Stimulated activated memory B cell treated with anti-CD40 and anti-IgM and Interleukin-4, amounts not matched to agents 10 μg/mL and 1 μg/mL and 100 μg/mL, for 72 hours (primary cell): ENCODE measurements around the gene CELF2.
"Not testable (repeated sequence)": the region's sequence is repeated elsewhere in the genome, so short reads cannot be mapped to it uniquely, and the experiment has no call there.

Source experiments
- ATAC-seq: fragments of 150-1000 bp; cut with Tn5 transposase; 2 replicates; pipeline ENCODE4 v1.10.0; 2021
- H3K27ac Mint-ChIP-seq: one replicate; pipeline ENCODE4 v1.8.0; 2022; ENCODE audit warnings: mild to moderate bottlenecking, mixed read lengths
- H3K27me3 Mint-ChIP-seq: one replicate; pipeline ENCODE4 v1.8.0; 2022; ENCODE audit warnings: mixed read lengths
- H3K36me3 Mint-ChIP-seq: one replicate; pipeline ENCODE4 v1.8.0; 2022; ENCODE audit warnings: mixed read lengths
- H3K4me1 Mint-ChIP-seq: one replicate; pipeline ENCODE4 v1.8.0; 2022; ENCODE audit warnings: mixed read lengths
- H3K4me3 Mint-ChIP-seq: one replicate; pipeline ENCODE4 v1.8.0; 2022; ENCODE audit warnings: mild to moderate bottlenecking, moderate library complexity, mixed read lengths
- H3K9me3 Mint-ChIP-seq: one replicate; pipeline ENCODE4 v1.8.0; 2022; ENCODE audit warnings: mixed read lengths

Gene CELF2

GRCh38 chr10:10994360-10994759 is 23.3 kb upstream of the CELF2 start:
- no peak for ATAC-seq
- peaks cover 31% of the 10 kb centered on the region for H3K27me3 Mint-ChIP-seq
- H3K36me3 Mint-ChIP-seq: peaks cover 5% of the 10 kb centered on the region
- H3K27ac Mint-ChIP-seq: no peak overlapping the region
- peaks cover 4% of the 10 kb centered on the region for H3K9me3 Mint-ChIP-seq
- H3K4me3 Mint-ChIP-seq: no peak overlapping the region
- no peaks in the 10 kb centered on the region for H3K4me1 Mint-ChIP-seq

- no peak for ATAC-seq
- Mint-ChIP-seq H3K4me3 (no peak overlapping the region), H3K36me3 (peaks cover 5% of the 10 kb centered on the region), H3K9me3 (peaks cover 4% of the 10 kb centered on the region), H3K27ac (no peak overlapping the region), H3K27me3 (peaks cover 32% of the 10 kb centered on the region), H3K4me1 (no peaks in the 10 kb centered on the region)
These were observed 22.6 kb upstream of the CELF2 start for GRCh38 chr10:10995120-10995519.

- no peak overlapping the region for H3K4me3 Mint-ChIP-seq
- H3K27me3 Mint-ChIP-seq: peaks cover 44% of the 10 kb centered on the region
- no peak overlapping the region for H3K27ac Mint-ChIP-seq
- H3K9me3 Mint-ChIP-seq: peaks cover 4% of the 10 kb centered on the region
- peaks cover 5% of the 10 kb centered on the region for H3K36me3 Mint-ChIP-seq
- ATAC-seq: no peak
- no peaks in the 10 kb centered on the region for H3K4me1 Mint-ChIP-seq
These were observed 20.6 kb upstream of the CELF2 start for GRCh38 chr10:10996966-10997620.

- H3K36me3 Mint-ChIP-seq, H3K9me3 Mint-ChIP-seq, H3K4me3 Mint-ChIP-seq, H3K4me1 Mint-ChIP-seq, ATAC-seq, H3K27ac Mint-ChIP-seq: not testable (repeated sequence)
- peaks cover 51% of the 10 kb centered on the region for H3K27me3 Mint-ChIP-seq
These were observed 18.2 kb upstream of the CELF2 start for GRCh38 chr10:10999501-10999900.

- no peak overlapping the region for H3K27ac Mint-ChIP-seq
- peaks cover 2% of the 10 kb centered on the region for H3K9me3 Mint-ChIP-seq
- H3K36me3 Mint-ChIP-seq: peaks cover 5% of the 10 kb centered on the region
- ATAC-seq: no peak
- no peaks in the 10 kb centered on the region for H3K4me1 Mint-ChIP-seq
- no peak overlapping the region for H3K4me3 Mint-ChIP-seq
- peaks cover 42% of the 10 kb centered on the region for H3K27me3 Mint-ChIP-seq
These were observed 15.2 kb upstream of the CELF2 start for GRCh38 chr10:11002485-11002884.

GRCh38 chr10:11002916-11003315 is 14.8 kb upstream of the CELF2 start:
- H3K27me3 Mint-ChIP-seq: peaks cover 40% of the 10 kb centered on the region
- peaks cover 2% of the 10 kb centered on the region for H3K36me3 Mint-ChIP-seq
- no peak overlapping the region for H3K4me3 Mint-ChIP-seq
- no peaks in the 10 kb centered on the region for H3K9me3 Mint-ChIP-seq
- no peak overlapping the region for H3K27ac Mint-ChIP-seq
- H3K4me1 Mint-ChIP-seq: no peaks in the 10 kb centered on the region
- no peak for ATAC-seq

GRCh38 chr10:11003679-11004078 is 14.0 kb upstream of the CELF2 start:
- no peak overlapping the region for H3K27ac Mint-ChIP-seq
- H3K9me3 Mint-ChIP-seq: no peaks in the 10 kb centered on the region
- peaks cover 43% of the 10 kb centered on the region for H3K27me3 Mint-ChIP-seq
- ATAC-seq: no peak
- H3K4me1 Mint-ChIP-seq: no peaks in the 10 kb centered on the region
- no peak overlapping the region for H3K4me3 Mint-ChIP-seq
- no peaks in the 10 kb centered on the region for H3K36me3 Mint-ChIP-seq

GRCh38 chr10:11004144-11005077 is 13.3 kb upstream of the CELF2 start:
- no peak for ATAC-seq
- Mint-ChIP-seq H3K27ac (no peak overlapping the region), H3K36me3 (no peaks in the 10 kb centered on the region), H3K27me3 (peaks cover 50% of the 10 kb centered on the region), H3K9me3 (no peaks in the 10 kb centered on the region), H3K4me1 (no peaks in the 10 kb centered on the region), H3K4me3 (no peak overlapping the region)

GRCh38 chr10:11005725-11006427 is 11.8 kb upstream of the CELF2 start:
- Mint-ChIP-seq H3K27me3 (peaks cover 53% of the 10 kb centered on the region), H3K4me1 (no peaks in the 10 kb centered on the region), H3K4me3 (no peak overlapping the region), H3K9me3 (no peaks in the 10 kb centered on the region), H3K36me3 (no peaks in the 10 kb centered on the region), H3K27ac (no peak overlapping the region)
- ATAC-seq: no peak

GRCh38 chr10:11006428-11006825 is 11.2 kb upstream of the CELF2 start:
- H3K27me3 Mint-ChIP-seq: peaks cover 53% of the 10 kb centered on the region
- H3K36me3 Mint-ChIP-seq: no peaks in the 10 kb centered on the region

GRCh38 chr10:11007476-11008020 is 10.1 kb upstream of the CELF2 start:
- no peaks in the 10 kb centered on the region for H3K36me3 Mint-ChIP-seq
- H3K9me3 Mint-ChIP-seq: no peaks in the 10 kb centered on the region
- H3K27me3 Mint-ChIP-seq: peaks cover 55% of the 10 kb centered on the region
- ATAC-seq: no peak
- no peaks in the 10 kb centered on the region for H3K4me1 Mint-ChIP-seq
- no peak overlapping the region for H3K27ac Mint-ChIP-seq
- H3K4me3 Mint-ChIP-seq: no peak overlapping the region

More at GRCh38 chr10:11006428-11006825, 11.2 kb upstream of the CELF2 start:
- no peaks in the 10 kb centered on the region for H3K4me1 Mint-ChIP-seq
- no peak for ATAC-seq
- no peak overlapping the region for H3K27ac Mint-ChIP-seq
- no peak overlapping the region for H3K4me3 Mint-ChIP-seq
- no peaks in the 10 kb centered on the region for H3K9me3 Mint-ChIP-seq

- Mint-ChIP-seq H3K9me3 (no peaks in the 10 kb centered on the region), H3K4me3 (no peak overlapping the region), H3K27me3 (peaks cover 67% of the 10 kb centered on the region), H3K27ac (no peak overlapping the region), H3K36me3 (no peaks in the 10 kb centered on the region), H3K4me1 (no peaks in the 10 kb centered on the region)
- ATAC-seq: no peak
These were observed 8.0 kb upstream of the CELF2 start for GRCh38 chr10:11009471-11010308.

- Mint-ChIP-seq H3K27me3 (peaks cover 67% of the 10 kb centered on the region), H3K4me1 (no peaks in the 10 kb centered on the region), H3K27ac (no peak overlapping the region), H3K9me3 (no peaks in the 10 kb centered on the region), H3K36me3 (no peaks in the 10 kb centered on the region), H3K4me3 (no peak overlapping the region)
- ATAC-seq: no peak
These were observed 7.1 kb upstream of the CELF2 start for GRCh38 chr10:11010582-11010981.

- ATAC-seq: no peak
- H3K36me3 Mint-ChIP-seq: no peaks in the 10 kb centered on the region
- H3K27ac Mint-ChIP-seq: no peak overlapping the region
- peaks cover 65% of the 10 kb centered on the region for H3K27me3 Mint-ChIP-seq
- H3K4me1 Mint-ChIP-seq: no peaks in the 10 kb centered on the region
- H3K4me3 Mint-ChIP-seq: no peak overlapping the region
- H3K9me3 Mint-ChIP-seq: no peaks in the 10 kb centered on the region
These were observed 6.2 kb upstream of the CELF2 start for GRCh38 chr10:11011436-11011835.
